ENCODE measurements around the gene HINT3. TPM values are rescaled to one million over a fixed set of nuclear protein-coding genes. Genes with fewer than 3 reads are reported as not detected.
"Not testable (repeated sequence)": the region's sequence is repeated elsewhere in the genome, so short reads cannot be mapped to it uniquely, and the experiment has no call there.

Gene HINT3
- total RNA-seq, 1 donor: 23.5 TPM

GRCh38 chr6:125926711-125927110, 29.9 kb upstream of the HINT3 start:
- H3K4me3 ChIP-seq (ENCODE audit: low read depth, low read length): no peak overlapping the region
- DNase-seq (ENCODE audit: low read depth): no peak
- TF ChIP-seq CTCF (IDR thresholded peaks at IDR 0.05; ENCODE audit: insufficient read depth, low read length): no peak

GRCh38 chr6:125927761-125928160, 28.8 kb upstream of the HINT3 start:
- no peak overlapping the region for H3K4me3 ChIP-seq (ENCODE audit: low read depth, low read length)
- no peak for DNase-seq (ENCODE audit: low read depth)
- no peak for TF ChIP-seq CTCF (IDR thresholded peaks at IDR 0.05; ENCODE audit: insufficient read depth, low read length)

- no peak for TF ChIP-seq CTCF (IDR thresholded peaks at IDR 0.05; ENCODE audit: insufficient read depth, low read length)
- no peak overlapping the region for H3K4me3 ChIP-seq (ENCODE audit: low read depth, low read length)
- no peak for DNase-seq (ENCODE audit: low read depth)
Measured at GRCh38 chr6:125930765-125931418, 25.7 kb upstream of the HINT3 start.

- no peak for DNase-seq (ENCODE audit: low read depth)
- TF ChIP-seq CTCF (IDR thresholded peaks at IDR 0.05; ENCODE audit: insufficient read depth, low read length): no peak
- H3K4me3 ChIP-seq (ENCODE audit: low read depth, low read length): no peak overlapping the region
Measured at GRCh38 chr6:125931733-125932450, 24.7 kb upstream of the HINT3 start.

GRCh38 chr6:125932451-125932795, 24.1 kb upstream of the HINT3 start:
- H3K4me3 ChIP-seq (ENCODE audit: low read depth, low read length): no peak overlapping the region
- TF ChIP-seq CTCF (IDR thresholded peaks at IDR 0.05; ENCODE audit: insufficient read depth, low read length): no peak
- no peak for DNase-seq (ENCODE audit: low read depth)

GRCh38 chr6:125935520-125935919, 21.1 kb upstream of the HINT3 start:
- not testable (repeated sequence) for DNase-seq (ENCODE audit: low read depth); H3K4me3 ChIP-seq (ENCODE audit: low read depth, low read length)

- H3K4me3 ChIP-seq (ENCODE audit: low read depth, low read length): no peak overlapping the region
- no peak for TF ChIP-seq CTCF (IDR thresholded peaks at IDR 0.05; ENCODE audit: insufficient read depth, low read length)
- no peak for DNase-seq (ENCODE audit: low read depth)
Measured at GRCh38 chr6:125939026-125939425, 17.5 kb upstream of the HINT3 start.

All from fibroblast of the aortic adventitia (primary cell).